D341Med (cell line): Measurements from ENCODE around the gene ETV2.
"Not testable (repeated sequence)": the region's sequence is repeated elsewhere in the genome, so short reads cannot be mapped to it uniquely, and the experiment has no call there.

Experiments used
- DNase-seq: peaks from one replicate; pipeline ENCODE4 v3.0.0; 2012; ENCODE audit warnings: low spot score

Gene ETV2

DNA sequence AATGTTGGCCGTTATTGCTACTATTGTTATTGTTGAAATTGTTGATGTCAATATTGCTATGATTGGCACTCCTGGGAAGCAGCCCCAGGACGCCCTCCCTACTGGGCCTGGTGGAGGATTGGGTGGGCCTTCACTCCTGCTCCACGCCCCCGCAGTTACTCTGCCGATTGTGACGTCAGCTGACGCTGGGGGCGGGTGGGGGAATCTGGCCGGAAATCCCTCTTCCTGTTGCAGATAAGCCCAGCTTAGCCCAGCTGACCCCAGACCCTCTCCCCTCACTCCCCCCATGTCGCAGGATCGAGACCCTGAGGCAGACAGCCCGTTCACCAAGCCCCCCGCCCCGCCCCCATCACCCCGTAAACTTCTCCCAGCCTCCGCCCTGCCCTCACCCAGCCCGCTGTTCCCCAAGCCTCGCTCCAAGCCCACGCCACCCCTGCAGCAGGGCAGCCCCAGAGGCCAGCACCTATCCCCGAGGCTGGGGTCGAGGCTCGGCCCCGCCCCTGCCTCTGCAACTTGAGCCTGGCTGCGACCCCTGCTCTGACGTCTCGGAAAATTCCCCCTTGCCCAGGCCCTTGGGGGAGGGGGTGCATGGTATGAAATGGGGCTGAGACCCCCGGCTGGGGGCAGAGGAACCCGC is at the start of gene ETV2:
TSS of gene ETV2 (plus strand) at position 231 of the 637 bp plus-strand sequence. CDS start 716 bp downstream, outside the sequence.
- DNase-seq = no peak

DNA sequence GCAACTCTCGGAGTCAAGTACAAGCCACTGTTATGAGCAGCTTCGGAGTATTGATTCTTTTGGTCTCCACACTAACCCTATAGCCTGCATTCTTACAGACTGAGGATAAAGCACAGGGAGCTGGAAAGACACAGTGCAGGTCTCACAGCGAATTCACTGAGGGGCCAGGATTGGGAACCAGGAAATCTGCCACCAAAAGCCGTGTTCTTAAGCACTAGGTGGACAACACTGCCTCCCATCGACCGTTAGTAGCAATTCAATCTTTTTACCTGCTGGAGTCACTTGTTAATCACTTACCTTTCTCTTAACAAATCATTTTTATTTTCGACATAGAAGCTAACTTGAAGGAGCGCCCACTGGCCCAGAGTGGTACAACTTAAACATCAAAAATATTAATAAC is 49.3 kb upstream of the ETV2 start:
- peak; percentile 68 for DNase-seq

DNA sequence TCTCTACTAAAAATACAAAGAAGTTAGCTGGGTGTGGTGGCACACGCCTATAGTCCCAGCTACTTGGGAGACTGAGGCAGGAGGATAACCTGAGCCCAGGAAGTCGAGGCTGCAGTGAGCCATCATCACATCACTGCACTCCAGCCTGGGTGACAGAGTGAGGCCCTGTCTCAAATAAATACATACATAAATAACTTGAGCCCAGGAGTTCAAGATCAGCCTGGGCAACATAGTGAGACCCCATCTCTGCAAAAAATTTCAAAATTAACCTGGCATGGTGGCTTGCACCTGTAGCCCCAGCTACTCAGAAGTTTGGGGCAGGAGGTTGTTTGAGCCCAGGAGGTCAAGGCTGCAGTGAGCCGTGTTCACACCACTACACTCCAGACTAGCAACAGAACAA is 46.5 kb upstream of the ETV2 start:
- DNase-seq = not testable (repeated sequence)

GRCh38 chr19:35595928-35596327 is 45.6 kb upstream of the ETV2 start:
- DNase-seq = no peak

- DNase-seq = peak; percentile 60
Measured at GRCh38 chr19:35596366-35596999, 45.1 kb upstream of the ETV2 start.

DNA sequence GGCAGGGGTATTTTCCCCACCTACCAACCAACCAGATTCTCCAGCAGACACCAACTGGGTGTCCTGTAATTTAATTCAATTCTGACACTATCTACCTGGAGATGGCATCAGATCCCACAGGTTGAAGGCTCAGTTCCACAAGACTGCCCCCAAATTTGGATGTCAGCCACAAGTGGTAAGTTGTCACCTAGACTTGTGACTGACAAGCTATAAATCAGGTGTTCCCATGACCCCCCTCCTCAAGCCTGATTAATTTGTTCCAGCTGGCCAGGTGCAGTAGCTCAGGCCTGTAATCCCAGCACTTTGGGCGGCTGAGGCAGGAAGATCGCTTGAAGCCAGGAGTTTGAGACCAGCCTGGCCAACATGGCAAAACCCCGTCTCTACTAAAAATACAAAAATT is 39.6 kb upstream of the ETV2 start:
- DNase-seq = no peak

DNA sequence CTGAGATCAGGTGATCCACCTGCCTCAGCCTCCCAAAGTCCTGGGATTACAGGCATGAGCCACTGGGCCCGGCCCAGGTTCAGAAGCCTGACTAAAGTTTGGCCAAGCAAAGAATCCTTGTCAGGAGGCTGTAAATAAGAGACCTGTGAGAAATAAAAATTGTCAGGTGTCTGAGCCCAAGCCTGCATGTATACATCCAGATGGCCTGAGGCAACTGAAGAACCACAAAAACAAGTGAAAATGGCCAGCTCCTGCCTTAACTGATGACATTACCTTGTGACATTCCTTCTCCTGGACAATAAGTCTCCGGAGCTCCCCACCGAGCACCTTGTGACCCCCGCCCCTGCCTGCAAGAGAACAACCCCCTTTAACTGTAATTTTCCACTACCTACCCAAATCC is 37.1 kb upstream of the ETV2 start:
- not testable (repeated sequence) for DNase-seq

DNA sequence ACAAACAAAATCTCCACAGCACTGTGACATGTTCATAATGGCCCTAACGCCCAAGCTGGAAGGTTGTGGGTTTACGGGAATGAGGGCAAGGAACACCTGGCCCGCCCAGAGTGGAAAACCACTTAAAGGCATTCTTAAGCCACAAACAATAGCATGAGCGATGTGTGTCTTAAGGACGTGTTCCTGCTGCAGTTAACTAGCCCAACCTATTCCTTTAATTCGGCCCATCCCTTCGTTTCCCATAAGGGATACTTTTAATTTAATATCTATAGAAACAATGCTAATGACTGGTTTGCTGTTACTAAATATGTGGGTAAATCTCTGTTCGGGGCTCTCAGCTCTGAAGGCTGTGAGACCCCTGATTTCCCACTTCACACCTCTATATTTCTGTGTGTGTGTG is 34.4 kb upstream of the ETV2 start:
- not testable (repeated sequence) for DNase-seq

GRCh38 chr19:35607661-35608060 is 33.9 kb upstream of the ETV2 start:
- DNase-seq = no peak

DNA sequence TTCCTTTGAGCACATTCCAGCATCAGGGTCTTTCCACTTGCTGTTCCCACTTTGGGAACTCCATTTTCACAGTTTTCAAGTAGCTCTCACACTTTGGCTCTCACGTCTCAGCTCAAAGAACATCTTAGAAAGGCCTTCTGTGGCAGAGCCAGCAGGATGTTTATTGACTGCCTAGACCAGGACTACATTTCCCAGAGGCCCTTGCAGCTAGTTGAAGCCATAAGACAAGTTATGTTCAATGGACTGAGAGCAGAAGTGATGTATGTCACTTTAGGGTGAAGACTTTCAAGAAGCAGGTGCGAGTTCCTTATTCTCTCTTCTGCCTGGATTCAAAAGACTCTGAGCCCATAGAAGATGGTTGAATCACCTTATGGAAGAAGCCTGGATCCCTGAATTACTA is 33.3 kb upstream of the ETV2 start:
- no peak for DNase-seq

DNA sequence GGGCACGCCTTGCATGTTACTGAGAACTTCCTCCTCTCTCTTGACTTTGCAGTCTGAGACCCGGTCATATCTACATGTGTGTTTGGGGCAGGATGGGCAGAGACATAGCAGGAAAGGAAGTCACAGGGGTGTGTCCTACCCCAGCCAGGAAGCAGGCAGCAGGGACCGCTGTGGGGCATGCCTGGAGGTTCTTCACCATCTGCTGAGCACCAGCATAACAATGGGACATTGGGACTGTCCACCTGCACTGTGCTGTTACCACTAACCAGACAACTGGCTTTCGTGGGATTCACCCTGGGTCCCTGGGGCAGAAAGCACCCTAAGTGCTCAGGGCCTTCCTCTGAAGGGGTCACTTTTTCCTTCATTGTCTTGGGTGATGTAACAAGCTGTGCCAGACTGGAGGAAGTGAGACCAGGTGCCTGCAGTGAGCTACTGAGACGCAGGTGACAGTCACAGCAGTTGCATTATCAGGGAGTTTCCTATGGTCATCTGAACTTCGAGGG is 31.6 kb upstream of the ETV2 start:
- no peak for DNase-seq

DNA sequence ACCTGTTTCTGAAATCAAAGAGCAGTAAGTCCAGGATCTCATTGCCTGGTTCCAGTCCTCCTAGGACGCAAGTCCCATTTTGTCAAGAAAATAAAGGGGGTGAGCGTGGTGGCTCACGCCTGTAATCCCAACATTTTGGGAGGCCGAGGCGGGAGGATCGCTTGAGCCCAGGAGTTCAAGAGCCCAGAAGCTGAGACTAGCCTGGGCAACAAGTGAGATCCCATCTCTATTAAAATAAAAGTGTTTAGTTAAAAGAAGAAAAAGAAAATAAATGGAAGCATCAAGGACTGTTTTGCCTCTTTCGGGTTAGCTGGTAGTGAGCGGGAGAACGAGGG is 29.4 kb upstream of the ETV2 start:
- no peak for DNase-seq

- DNase-seq = peak; percentile 99
Measured at GRCh38 chr19:35612559-35613321, 28.8 kb upstream of the ETV2 start, which contains the start of gene HAUS5. Gene HAUS5 (plus strand): TSS chr19:35612735. CDS start chr19:35612795, 60 bp downstream.

DNA sequence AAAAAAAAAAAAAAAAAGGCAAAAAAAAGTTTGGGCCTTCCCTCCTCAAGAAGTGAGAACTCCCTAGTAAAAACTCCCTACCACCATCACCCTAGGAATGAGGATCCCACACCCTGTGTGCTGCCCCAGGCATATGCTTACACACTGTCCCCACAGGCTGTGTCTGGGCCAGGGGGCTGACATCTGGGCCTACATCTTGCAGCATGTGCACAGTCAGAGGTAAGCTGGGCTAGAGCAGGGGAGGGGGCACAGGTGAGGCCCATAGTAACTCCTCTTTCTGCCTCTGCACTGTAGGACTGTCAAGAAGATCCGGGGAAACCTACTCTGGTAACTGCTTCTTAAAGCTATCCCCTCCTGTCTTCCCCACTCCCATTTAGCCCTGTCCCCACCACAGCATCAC is 28.0 kb upstream of the ETV2 start:
- no peak for DNase-seq

DNA sequence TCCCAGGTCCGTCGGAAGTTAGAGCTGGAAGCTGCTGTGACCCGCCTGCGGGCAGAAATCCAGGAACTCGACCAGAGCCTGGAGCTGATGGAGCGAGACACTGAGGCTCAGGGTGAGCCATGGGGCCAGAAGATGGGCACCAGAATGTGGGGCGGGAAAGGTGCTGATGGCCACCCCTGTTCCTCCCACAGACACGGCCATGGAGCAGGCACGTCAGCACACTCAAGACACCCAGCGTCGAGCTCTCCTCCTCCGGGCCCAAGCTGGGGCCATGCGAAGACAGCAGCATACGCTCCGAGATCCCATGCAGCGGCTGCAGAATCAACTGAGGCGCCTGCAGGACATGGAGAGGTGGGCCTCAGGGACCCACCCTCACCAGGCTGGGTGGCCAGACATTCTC is 26.5 kb upstream of the ETV2 start:
- no peak for DNase-seq

DNA sequence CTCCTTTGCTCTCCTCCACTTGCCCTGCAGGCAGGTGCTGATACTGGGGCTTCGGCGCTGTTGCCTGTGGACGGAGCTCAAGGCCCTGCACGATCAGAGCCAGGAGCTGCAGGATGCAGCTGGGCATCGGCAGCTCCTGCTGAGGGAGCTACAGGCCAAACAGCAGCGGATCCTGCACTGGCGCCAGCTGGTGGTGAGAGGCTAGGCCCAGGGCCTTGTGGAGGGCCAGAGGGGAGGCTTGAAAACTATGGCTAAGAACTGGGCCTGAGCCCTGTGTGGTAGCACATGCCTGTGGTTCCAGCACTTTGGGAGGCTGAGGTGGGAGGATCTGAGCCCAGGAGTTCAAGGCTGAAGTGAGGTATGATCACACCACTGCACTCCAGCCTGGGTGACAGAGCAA is 22.7 kb upstream of the ETV2 start:
- no peak for DNase-seq

DNA sequence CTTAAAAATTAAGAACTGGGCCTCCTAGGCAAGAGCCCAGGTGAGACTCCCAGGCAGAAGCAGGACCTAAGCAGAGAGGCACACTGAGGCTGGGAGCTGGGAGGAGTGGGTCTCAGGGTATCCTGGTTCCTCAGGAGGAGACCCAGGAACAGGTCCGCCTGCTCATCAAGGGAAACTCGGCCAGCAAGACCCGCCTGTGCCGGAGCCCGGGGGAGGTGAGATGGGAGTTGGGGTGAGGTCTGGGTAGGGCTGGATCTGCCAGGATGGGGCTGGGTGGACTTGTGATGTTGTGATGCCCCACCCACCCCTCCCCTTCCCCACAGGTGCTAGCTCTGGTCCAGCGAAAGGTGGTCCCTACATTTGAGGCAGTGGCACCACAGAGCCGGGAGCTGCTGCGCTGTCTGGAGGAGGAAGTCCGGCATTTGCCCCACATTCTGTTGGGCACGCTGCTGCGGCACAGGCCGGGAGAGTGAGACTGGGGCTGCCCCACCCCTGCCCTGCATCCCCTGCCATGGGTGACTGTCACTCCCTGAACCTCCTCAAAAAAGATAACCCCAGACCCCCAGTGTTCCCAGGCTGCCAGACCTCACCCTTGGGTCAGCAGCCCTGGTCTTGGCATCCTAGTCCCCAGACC is 22.1 kb upstream of the ETV2 start:
- no peak for DNase-seq

GRCh38 chr19:35620001-35620400 is 21.5 kb upstream of the ETV2 start:
- DNase-seq = no peak

DNA sequence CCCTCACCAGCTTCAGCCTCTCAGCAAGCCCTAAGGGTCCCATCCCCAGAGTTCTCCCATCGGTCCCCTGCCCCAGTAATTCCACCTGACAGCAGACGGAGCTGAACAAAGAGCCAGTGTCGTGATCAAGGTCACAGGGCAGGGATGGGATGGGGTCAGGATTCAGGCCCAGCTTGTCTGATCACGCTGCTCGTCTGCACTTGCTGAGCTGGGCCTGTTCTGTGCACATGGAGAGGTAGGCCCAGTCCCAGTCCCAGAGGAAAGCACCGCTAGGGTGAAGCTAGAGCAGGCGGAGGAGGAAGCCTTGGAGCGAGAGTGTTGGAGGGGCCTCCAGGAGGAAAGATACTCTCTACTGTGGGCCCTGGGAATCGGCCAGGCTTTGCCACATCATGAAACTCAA is 19.8 kb upstream of the ETV2 start:
- no peak for DNase-seq

DNA sequence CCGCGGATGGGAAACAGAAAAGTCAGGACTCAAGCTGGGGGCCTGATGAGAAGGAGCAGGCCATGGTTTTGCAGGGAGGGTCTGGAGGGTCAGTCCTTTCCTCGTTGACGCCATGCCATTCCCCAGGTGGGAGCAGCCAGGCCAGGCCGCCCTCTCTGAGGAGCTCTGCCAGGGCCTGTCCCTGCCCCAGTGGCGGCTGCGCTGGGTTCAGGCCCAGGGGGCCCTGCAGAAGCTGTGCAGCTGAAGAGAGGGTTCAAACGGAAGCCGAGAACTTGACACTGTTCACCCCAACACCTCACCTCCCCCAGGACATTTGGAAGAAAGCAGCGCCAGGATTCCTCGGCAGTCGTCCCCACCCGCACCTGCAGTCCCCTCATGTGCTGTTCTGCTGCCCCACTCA is 18.8 kb upstream of the ETV2 start:
- no peak for DNase-seq

DNA sequence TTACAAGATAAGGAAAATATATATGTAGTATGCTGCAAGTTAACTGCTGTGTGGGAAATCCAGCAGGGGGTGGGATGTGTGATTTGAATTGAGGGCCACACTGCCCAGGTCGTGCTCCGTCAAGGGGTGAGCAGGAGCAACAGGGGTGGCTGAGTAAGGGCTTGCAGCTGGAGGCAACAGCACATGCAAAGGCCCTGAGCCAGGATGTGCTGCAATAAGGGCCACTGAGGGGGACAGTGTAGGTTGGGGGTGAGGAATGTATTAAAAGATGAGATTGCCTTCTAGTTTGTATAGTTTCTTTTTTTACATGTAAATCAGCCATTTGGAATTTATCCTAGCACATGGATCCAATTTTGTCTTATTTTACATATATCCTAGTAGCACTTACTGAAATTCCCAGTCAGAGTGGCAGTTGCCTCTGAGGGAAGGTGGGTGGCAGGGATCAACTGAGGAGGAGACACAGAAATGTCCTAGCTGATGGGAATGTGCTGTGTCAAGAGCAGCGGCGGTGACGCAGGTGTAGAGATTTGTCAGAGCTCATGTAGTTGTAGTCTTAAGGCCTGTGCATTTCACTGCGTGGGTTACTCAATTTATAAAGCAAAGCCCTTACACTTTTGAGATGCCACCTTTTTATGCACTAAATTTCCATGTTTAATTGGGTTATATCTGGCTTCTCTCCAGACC is 18.1 kb upstream of the ETV2 start:
- no peak for DNase-seq

DNA sequence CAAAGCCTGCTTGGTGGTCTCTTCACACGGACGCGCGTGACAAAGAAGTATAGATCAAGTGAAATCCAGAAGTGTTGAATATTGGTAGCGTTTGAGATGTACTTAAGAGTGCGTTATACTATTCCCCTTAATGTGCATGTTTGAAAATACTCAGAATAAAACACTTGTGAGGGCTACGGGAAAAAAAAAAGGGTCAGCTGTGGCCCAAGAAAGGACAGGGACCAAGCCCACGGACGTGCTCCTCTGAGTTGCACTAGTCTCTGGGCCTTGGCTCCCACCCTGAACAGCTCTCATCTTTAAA is 13.3 kb upstream of the ETV2 start:
- no peak for DNase-seq
